ENCODE measurements around the gene NOP9.

NOP9 gene

DNA sequence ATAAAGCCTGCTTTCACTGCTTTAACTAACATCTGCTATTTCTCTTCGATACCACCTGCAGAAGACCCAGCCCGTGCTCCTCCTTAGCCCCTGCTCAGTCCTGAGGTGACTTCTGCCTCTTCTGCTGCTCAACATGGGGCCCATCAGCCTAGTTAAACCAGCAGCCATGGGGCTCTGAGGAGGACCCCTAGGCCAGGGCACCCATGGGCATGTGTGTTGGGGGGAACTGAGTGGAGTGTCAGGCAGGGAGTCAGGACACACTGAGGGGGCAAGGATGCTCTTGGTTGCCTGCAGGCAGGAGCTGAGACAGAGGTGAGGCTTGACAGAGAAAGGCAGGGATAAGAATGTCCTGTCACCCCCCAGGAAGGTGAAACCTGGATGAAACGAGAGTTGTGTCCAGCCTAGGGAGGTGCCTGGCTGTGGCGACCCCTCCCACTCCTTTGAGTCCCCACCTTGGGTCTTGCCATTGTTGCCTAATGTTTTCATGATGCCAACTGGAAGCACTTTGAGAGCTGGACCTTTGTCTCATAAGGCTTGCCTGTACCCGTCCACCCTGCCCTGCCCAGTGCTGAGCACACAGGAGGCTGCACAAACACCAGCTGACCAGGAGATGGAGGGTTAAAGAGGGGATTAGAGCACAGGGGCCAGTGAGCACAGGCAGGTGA is 15.7 kb upstream of the NOP9 start:
- DNase-seq (ENCODE audit: low spot score) = no peak

DNA sequence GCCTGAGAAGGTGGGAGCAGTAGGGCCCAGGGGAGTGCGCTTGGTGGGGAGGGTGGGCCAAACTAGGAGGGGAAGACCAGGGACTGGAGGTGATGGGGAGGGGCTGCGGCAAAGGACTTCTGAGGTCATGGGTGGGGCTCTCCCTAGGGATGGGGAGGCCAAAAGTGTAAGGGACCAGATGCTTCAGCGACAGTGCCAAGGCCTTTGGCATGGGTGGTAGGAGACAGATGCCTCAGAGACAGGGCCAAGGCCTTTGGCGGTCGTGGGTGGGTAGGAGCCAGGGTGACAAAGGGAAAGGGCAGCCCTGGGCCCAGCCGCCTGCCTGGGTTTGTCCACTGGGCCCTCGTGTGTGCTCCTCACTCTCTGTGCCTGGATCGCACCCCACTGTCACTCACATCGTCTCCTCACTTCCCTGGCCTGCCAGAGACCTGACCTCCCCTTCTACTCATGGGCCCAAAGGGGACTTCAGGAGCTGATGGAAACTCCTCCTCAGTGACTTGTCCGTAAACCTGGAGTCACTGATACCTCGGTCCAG is 15.1 kb upstream of the NOP9 start:
- no peak for DNase-seq (ENCODE audit: low spot score)

DNA sequence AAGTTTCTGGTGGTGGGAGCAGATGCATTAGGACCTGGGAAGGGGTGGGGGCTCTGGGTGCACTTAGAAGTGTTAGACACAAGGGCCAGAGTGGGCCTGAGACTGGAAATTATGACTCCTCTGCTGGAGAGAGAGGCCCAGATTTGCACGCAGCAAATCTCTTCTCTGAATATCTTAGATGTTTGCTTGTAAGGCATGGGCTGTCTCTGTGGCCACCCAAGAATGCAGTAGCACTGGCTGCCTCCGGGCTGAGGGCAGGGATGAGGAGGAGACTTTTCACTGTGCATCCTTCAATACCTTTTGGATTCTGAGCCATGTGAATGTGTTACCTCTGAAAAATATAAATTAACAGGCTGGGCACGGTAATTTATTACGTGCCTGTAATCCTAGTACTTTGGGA is 14.3 kb upstream of the NOP9 start:
- no peak for DNase-seq (ENCODE audit: low spot score)

DNA sequence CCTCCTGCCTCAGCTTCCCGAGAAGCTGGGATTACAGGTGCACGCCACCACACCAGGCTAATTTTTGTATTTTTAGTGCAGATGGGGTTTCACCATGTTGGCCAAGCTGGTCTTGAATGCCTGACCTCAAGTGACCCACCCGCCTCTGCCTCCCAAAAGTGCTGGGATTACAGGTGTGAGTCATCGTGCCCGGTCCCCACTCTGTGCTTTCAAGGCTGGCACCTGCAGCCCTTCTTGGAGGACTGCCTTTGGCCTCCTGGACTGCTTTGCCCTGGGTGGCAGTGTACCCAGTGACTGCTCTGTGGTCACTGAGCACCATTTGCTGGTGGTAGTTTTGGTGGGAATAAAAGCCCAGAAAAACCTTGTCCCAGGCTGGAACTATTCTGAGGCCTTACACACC is 12.7 kb upstream of the NOP9 start:
- no peak for DNase-seq (ENCODE audit: low spot score)

DNA sequence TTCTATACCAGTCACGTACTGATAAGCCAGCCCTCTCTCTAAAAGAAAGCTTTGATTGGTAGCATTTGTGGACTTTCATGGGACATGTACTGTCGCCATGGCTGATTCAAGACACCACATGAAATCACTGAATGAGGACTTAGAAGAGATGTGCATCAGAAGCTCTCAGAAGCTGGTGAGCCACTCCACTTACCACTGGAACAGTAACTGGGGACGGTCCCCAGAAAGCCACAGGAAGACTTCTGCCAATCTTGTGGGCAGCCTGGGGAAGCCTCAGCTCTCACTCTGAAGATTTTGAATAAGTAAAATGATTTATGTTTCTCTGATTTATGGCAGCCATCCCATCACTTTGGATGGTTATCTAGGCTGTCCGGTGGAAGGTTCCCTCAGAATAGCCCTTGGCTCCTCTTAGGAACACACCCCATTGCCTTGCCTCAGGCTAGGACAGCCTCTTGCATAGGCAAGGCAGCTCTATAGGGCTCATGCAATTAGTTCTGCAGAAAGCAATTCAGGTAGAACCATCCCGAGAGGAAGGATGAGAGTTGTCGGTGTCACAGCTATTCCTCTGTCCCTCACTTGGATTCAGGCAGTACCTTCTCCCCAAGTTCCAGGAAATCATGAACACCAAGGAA is 9.9 kb upstream of the NOP9 start:
- no peak for DNase-seq (ENCODE audit: low spot score)

DNA sequence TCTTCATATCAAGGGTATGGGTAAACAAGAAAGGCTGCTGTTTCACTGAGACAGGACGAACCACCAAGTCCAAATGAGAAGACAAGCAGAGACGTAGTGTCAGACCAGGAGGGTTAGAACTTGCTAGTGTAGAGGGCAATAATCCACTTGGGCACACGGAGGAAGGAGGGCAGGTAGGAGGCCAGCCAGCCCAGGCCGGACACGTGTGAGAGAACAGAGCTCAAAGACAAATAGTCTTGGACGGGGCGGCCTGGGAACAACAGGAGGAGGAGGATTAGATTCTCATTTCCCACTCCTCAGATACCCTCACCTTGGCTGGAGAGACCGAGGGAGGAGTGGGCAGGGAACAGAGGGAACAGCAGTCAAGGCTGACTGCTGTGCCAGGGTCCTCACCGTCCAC is 8.9 kb upstream of the NOP9 start:
- no peak for DNase-seq (ENCODE audit: low spot score)

DNA sequence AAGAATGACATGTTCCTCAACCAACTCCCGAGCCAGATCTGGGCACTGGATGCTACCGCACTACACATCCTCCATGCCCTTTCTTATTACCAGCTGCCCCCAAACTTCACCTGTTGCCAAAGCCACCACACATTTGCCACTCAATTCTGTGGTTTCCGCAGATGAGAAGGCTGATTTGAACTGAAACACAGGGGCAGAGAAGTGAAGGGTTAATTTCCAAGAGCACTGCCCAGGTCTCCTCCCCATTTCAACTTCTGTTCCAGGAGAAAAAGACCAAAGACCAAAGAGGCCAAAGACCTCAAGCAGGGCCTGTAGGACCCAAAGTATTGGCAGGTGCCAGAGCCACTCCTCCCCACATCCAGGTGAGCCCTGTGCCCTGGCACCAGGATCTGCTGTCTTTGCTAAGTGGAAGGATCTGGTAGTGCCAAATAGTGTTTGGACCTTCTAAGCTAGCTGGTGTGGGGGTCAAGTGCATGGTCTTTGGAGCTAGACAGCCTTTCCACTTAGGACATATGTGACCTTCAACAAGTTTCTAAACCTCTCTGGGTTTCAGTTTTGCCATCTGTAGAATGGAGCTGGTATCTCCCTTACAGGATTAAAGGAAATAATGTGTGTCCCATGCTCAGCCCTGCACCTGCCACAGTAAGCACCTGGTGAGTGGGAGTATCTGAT is 8.1 kb upstream of the NOP9 start:
- DNase-seq (ENCODE audit: low spot score) = no peak

DNA sequence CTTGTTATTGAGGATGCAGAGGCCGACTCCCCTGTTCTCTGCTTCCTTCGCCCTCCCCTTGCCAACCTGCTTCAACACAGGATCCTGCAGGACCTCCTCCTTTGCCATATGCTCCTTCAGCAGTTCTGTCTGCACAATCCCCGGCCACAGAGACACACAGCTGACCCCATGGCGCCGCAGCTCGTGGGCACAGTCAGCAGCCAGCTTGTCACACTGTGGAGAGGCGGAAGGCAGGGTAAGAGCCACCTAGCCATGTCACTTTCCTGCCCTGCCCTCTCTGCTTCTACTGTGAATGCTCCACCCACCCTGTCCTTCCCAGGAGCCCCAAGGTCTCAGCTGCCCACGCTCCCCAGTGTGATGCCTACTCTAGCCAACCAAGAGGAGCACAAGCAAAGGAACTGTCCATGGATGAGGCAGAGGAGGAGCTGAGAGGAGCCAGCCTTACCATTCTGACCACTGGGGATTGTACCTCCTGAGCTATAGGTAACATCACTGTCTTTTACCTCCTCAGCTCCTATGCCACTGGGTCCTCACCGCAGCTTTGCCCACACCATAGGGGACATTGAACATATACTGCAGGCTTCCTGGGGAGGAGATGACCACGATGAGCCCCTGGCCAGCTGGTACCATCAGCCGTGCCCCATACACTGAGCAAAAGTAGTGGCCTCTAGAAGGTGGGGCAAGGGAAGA is 7.4 kb upstream of the NOP9 start:
- DNase-seq (ENCODE audit: low spot score) = no peak

DNA sequence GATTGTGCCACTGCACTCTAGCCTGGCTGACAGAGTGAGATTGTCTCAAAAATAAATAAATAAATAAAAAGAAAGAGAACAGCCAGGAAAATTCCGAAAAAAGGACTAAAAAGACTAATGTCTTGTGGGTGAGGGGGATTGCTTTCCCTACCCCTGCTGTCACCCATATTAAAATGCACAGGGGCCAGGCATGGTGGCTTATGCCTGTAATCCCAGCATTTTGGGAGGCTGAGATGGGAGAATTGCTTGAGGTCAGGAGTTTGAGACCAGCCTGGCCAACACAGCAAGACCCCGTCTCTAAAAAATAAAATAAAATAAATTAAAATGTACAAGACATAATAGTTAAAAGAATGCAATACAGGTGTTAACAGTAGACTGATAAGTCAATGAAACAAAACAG is 6.1 kb upstream of the NOP9 start:
- no peak for DNase-seq (ENCODE audit: low spot score)

DNA sequence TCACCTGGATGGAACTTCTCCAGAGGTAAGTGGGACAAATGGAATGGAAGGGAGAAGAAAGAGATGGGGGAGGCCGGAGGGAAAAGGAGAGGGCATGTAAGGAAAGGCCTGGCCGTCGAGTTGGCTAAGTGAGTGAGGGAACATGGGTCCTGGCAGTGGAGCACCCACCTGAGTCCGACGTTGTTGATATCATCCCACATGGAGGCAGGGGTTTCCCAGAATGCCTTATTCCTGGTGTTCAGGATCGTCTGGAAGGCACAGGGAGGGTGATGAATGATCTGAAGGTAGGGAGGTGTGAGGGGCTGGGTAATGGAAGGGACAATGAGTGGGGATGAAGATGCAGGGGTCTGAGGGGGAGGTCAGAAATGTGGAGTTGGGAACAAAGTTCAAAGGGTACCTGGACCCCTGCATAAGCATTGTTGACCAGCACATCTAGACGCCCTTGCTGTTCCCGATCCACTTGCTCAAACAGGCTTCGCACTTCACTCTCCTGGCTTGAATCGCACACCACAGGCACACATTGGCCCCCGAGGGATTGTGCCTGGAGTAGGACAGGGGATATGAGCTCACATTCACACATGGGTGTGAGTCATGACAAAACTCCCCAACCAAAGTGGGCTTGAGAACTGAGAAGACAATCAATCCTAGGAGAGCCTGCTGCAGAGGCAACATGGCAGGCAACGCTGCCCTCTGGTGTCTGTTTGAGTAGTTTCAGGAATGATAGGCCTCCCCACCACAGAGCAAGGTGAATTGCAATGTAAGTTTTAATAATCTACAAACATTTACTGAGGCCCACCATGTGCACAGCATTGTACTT is 3.1 kb upstream of the NOP9 start:
- peak; percentile 87 for DNase-seq (ENCODE audit: low spot score)

DNA sequence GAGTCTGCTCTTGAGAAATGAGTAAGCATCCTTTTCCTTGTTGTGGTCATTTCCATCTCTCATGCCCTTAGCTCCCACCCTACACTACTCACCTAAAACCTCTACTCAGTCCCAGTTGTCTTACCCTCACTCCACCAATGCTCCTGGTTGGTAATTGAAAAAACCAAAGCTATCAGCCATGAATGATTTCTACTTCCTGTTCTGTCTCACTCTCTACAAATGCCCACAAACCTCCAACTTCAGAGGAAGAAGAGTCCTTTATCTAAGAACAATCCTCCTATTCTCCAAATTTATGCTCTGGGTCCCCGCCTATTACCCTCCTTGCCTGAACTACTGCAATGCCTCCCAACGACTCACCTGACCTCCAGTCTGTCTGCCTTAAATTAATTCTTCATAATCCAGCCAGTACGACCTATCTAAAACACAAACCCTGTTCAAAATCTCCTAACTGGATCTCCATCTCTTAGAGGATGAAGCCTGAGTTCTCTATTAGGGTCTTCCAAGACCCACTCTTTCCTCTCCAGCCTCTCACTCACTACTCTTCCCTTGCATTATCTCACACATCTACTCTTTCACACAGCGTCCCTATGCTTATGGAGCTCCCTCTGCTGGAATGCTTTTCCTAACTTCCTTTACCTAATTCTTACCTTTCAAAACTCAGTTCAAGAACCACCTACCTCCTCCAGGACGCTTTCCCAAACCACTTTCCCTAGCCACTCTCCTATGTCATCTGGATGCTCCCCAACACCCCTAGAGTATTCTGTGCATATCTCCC is 2.3 kb upstream of the NOP9 start:
- no peak for DNase-seq (ENCODE audit: low spot score)

DNA sequence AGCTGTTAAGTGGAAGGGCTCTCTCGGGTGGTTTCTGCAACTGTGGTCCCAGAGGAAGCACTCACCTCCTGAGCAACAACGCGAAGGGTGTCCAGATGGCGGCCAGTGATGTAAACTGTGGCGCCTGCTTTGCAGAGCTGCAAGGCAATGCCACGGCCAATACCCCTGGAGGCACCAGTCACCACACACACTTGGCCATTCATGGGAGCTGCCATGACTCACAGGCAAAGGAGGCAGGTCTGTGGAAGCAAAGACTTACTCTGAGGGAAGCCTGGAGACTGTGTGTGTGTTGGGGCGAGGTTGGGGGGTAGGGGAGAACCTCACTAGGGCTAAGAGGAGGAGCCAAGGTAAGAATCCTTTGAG is 777 bp upstream of the NOP9 start:
- peak; percentile 92 for DNase-seq (ENCODE audit: low spot score)

DNA sequence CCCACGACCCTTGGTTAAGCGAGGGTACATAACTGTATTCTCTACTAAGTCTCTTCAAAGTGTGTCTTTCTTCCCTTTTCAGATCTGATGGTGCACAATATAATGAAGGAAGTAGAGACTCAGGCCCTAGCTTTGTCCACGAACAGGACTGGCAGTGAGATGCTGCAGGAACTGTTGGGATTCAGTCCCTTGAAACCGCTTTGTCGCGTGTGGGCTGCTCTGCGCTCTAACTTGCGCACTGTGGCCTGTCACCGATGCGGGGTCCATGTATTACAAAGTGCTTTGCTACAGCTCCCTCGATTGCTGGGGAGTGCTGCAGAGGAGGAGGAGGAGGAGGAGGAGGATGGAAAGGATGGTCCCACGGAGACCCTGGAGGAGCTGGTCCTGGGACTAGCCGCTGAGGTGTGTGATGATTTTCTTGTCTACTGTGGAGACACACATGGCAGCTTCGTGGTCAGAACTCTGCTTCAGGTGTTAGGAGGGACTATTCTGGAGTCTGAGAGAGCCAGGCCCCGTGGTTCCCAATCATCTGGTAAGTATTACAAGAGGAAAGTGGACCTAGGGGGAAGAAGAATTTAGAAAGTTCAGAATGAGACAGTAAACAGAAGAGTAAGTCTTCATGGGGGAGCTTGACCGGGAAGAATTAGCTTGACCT is 803 bp downstream of the NOP9 start:
- DNase-seq (ENCODE audit: low spot score) = no peak

DNA sequence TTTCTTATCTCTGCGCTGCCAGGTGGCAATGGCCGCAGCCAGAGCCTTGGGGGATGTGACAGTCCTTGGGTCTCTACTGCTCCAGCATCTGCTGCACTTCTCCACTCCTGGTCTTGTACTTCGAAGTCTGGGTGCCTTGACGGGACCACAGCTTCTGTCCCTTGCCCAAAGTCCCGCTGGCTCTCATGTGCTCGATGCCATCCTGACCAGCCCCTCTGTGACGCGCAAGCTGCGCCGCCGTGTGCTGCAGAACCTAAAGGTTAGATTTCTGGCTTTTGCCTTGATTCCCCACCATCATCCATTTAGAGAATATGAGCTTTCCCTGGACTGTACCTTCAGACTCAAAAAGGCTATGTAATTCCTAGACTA is 4.4 kb downstream of the NOP9 start:
- no peak for DNase-seq (ENCODE audit: low spot score)

DNA sequence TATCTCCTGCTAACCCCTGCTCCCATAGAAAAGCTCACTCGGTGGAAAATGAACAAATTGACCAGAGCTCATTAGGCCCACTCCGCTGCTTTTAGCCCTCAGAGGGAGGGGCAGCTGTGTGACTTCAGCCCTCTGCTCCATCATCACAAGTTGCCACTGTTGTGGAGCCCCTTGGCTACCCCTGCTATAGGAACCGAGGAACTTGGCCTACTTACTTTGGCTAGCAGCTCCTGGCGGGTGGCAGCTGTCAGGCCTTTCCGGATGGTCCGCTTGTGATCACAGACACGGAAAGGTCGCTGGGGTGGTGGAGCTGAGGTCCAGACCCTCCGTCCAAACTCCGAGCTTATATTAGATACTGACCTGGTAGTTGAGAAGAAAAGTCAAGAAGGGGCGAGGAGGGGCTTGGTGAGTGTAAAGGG is 7.5 kb downstream of the NOP9 start:
- no peak for DNase-seq (ENCODE audit: low spot score)

DNA sequence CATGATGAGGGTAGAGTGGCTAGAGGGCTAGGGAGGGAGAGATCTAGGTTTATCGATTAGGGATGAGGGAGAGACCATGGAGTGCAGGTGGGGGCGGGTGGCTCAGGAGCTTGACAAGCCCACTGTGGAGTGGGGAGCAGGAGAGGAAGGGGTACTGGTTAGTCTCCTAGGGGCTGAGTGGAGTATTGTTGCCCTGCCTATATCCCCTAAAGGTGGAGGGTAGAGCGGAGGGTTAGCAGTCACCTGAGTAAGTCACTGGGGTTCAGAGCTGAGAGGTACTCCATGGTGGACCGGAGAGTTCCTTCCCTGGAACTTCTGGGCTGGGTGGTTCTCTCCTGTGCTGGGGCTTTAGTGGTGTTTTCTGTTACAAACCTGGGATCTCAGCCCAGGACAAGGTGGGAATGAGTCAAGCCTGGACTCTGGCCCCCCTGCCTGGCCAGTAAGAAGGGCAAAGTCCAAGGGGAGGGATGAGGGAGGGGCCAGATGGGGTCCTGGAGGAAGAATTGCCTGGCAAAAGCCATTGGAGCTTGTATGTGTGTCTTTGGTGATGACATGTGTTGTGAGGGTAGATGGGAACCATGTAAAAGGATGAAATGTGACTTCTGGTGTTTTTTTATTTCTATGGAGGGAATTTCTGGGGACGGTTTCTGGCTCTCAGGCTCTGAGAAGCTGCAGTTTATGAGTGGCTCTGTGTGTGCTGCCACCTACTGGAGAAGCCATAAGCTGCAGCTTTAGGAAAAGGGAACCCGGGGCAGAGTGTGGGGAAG is 8.1 kb downstream of the NOP9 start, which contains the start of gene CIDEB:
Gene CIDEB (minus strand): TSS at position 403 of the 767 bp plus-strand sequence. CDS start 119 bp downstream, at position 284.
- DNase-seq (ENCODE audit: low spot score) = peak; percentile 65

DNA sequence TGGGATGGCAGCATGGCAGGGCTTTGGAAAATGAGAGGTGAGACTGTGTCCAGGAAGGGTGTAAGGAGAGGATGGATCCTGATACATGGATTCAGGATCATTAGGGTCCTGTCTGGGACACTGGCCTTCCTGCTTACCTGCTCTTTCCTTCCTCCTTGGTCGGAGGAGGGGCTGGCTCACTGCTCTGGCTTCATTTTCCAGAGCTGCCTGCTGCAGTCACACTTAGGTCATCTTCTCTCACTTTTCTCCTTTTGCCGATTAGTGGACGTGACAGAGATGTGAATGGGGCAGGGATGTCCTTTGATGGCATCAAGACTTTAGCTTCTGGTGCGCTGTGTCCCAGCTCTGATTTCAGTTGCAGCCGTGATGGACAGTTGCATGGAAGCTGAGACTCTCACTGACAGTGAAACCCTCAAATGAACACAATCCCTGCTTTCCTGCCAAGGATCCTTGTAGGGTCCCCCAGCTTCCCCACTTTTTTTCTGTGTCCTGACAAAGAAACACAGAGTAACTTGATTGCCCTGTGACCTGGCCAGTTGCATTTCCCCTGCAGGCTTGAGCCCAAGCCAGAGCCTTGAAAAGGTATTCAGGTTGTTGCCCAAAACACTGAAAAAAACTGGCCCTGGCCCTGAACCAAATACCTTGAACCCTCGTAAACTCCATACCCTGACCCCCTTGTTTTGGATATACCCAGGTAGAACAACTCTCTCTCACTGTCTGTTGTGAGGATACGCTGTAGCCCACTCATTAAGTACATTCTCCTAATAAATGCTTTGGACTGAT is 8.9 kb downstream of the NOP9 start:
- no peak for DNase-seq (ENCODE audit: low spot score)

DNA sequence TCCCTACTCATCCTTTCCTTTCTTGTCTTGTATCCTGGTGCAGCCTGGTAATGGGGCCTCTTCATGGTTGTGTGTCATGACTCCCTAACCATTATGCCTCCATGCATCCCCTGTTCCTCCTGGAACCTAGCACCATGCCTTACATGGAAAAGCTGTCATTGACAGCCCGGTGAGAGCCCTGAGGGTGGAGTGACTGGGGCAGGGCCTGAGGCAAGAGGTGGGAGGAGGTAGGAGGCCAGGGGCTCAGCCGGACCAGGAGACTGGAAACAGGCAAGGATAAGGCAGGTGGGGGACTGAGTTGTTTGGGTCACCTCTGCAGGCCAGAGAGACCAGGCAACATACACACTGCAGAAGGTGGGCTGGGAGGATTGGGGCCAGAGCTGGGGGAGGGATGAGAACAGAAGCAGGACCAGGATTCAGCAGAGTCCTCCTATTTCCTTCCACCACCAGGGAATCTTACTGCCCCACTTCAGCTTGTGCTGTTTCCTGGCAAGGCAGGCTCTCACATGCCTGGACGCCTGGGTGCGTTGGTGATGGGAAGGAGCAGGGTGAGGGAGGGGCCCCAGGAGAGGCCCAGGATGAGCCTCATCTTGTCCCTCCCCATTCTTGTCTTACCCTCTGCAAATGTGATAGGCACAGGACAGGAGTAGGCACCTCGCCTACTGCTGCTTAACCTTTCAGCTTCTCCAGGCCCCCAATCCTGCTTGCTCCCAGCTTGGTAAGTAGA is 10.1 kb downstream of the NOP9 start, which contains the start of gene LTB4R2:
Gene LTB4R2 (plus strand): TSS at position 603 of the 727 bp plus-strand sequence. CDS start 525 bp downstream, outside the sequence.
- no peak for DNase-seq (ENCODE audit: low spot score)
